IMR-90 (cell line): ENCODE measurements around the gene COX5B. TPM values are rescaled to one million over a fixed set of nuclear protein-coding genes. Genes with fewer than 3 reads are reported as not detected.

Experiments used
- microRNA-seq, 2 experiments: library from miRNA; stranded (forward) in 1 of 2; unstranded in 1 of 2; fragments of 10-50 nt in 1 of 2; fragments of <30 nt in 1 of 2; gene quantifications in 1 of 2; microRNA quantifications in 1 of 2; one replicate each; pipeline versions ENCODE3 to v1.1.0; 2013 to 2020; ENCODE audit not compliant: insufficient read depth in 1 of 2, insufficient read length in 1 of 2, unreplicated experiment in 1 of 2
- polyA plus RNA-seq, 3 experiments: library from polyadenylated mRNA; depleted of rRNA; stranded (reverse); fragments of >200 nt; gene quantifications; 2 replicates each; pipeline ENCODE4 v1.2.3, GENCODE V29; 2012; ENCODE audit warnings: low replicate concordance in 1 of 3
- small RNA-seq, 5 experiments: library from RNA; depleted of rRNA; stranded (forward); fragments of <200 nt; gene quantifications; one replicate each; pipeline ENCODE3, GENCODE V24; 2012
- total RNA-seq: library from RNA; depleted of rRNA; stranded (reverse); fragments of >200 nt; gene quantifications from 2 replicates; pipeline ENCODE4 v1.2.3, GENCODE V29; 2012; rRNA removed

COX5B gene
- total and polyA plus RNA-seq, 2 of the 4 experiments (the other 2 are of a cell fraction) = 140 to 272 TPM

Small RNA genes lying within 50 kb of the gene (microRNA-seq; reads per million reads assigned to microRNA genes)
- gene RNU4-8P (ENCODE audit: insufficient read depth, insufficient read length) = not detected

Small RNA genes lying within 50 kb of the gene (small RNA-seq; reads per million reads assigned to genes)
- gene RNU4-8P = 0 to 0.07 (median 0) reads per million in 5 experiments

Other genes starting within 250 kb of the COX5B start
- gene ANKRD36B, start 56.2 kb upstream of the COX5B start, total RNA-seq = 11.7 and 19.4 TPM in 2 replicates
- gene ANKRD36B, start 56.2 kb upstream of the COX5B start, polyA plus RNA-seq (2012; rRNA removed) = 3.2 and 4.2 TPM in 2 replicates
- gene ACTR1B, start 18.0 kb downstream of the COX5B start, total RNA-seq = 34.2 and 40.5 TPM in 2 replicates
- gene ACTR1B, start 18.0 kb downstream of the COX5B start, polyA plus RNA-seq (2012; rRNA removed) = 62.4 and 68.8 TPM in 2 replicates
- gene C2orf92, start 23.7 kb downstream of the COX5B start, total RNA-seq = 0.90 and 2.2 TPM in 2 replicates
- 2.0 and 2.5 TPM in 2 replicates for gene C2orf92, start 23.7 kb downstream of the COX5B start, polyA plus RNA-seq (2012; rRNA removed)
- under 0.01 TPM in 1 of 2 replicates, not detected in the other for gene ZAP70, start 67.5 kb downstream of the COX5B start, total RNA-seq
- 0.09 TPM in 2 replicates for gene ZAP70, start 67.5 kb downstream of the COX5B start, polyA plus RNA-seq (2012; rRNA removed)